Right lung (tissue), 5 donors: ENCODE measurements around the gene IFIT5. TPM values are rescaled to one million over a fixed set of nuclear protein-coding genes. Genes with fewer than 3 reads are reported as not detected.

Experiments used
- polyA plus RNA-seq, 5 donors: library from polyadenylated mRNA; unstranded; fragments of 120-200 nt; gene quantifications; one replicate each; pipeline versions ENCODE4 v1.2.1 to v1.2.3, GENCODE V29; 2013; ENCODE audit warnings: inconsistent platforms in 1 of 5, low replicate concordance in 1 of 5; ENCODE audit not compliant: insufficient read length in 5 of 5, insufficient read depth in 1 of 5

Gene IFIT5
- polyA plus RNA-seq, 5 donors = 14.9 to 22.5 (median 16.5) TPM

Other genes starting within 250 kb of the IFIT5 start
- under 1 TPM; 0.10 to 0.22 (median 0.21) TPM for gene CH25H, start 207.3 kb upstream of the IFIT5 start, polyA plus RNA-seq
- 10 to 100 TPM; 49.9 to 74.3 (median 62.6) TPM for gene LIPA, start 162.8 kb upstream of the IFIT5 start, polyA plus RNA-seq
- 10 to 100 TPM in 4 of 5 donors, 1 to 10 TPM in 1; 8.3 to 15.4 (median 14.0) TPM for gene IFIT2, start 112.5 kb upstream of the IFIT5 start, polyA plus RNA-seq
- gene IFIT3, start 86.6 kb upstream of the IFIT5 start, polyA plus RNA-seq = 10 to 100 TPM; 11.6 to 18.4 (median 14.1) TPM
- gene IFIT1B, start 36.5 kb upstream of the IFIT5 start, polyA plus RNA-seq = 1 to 10 TPM in 1 of 5 donors, under 1 TPM in 4; 0.13 to 1.1 (median 0.51) TPM
- gene IFIT1, start 21.9 kb upstream of the IFIT5 start, polyA plus RNA-seq = 10 to 100 TPM; 12.5 to 23.3 (median 20.9) TPM
- gene SLC16A12, start 121.0 kb downstream of the IFIT5 start, polyA plus RNA-seq = 1 to 10 TPM in 4 of 5 donors, under 1 TPM in 1; 0.87 to 1.6 (median 1.5) TPM
- 10 to 100 TPM; 14.7 to 21.2 (median 18.2) TPM for gene PANK1, start 230.7 kb downstream of the IFIT5 start, polyA plus RNA-seq